Hepatocyte (in vitro differentiated cells): ENCODE data around the gene COL4A3. TPM values are rescaled to one million over a fixed set of nuclear protein-coding genes. Genes with fewer than 3 reads are reported as not detected.

ENCODE experiments used
- DNase-seq: peaks from one replicate; pipeline ENCODE4 v3.0.0-alpha.2; 2016; ENCODE audit warnings: low spot score
- H2AFZ ChIP-seq: fragments of 200-600 bp; sonication (generic); 2 replicates; pipeline ENCODE4 v1.6.0; 2016; ENCODE audit warnings: antibody characterized with exemption, mild to moderate bottlenecking
- H3K27ac ChIP-seq: fragments of 200-600 bp; sonication (generic); 2 replicates; pipeline ENCODE4 v1.5.1; 2016; ENCODE audit warnings: mild to moderate bottlenecking
- H3K27me3 ChIP-seq: fragments of 200-600 bp; sonication (generic); 2 replicates; pipeline ENCODE4 v1.6.1; 2016
- H3K36me3 ChIP-seq: fragments of 200-600 bp; sonication (generic); replicated peaks from 2 replicates; pipeline ENCODE4 v1.5.1; 2016; ENCODE audit warnings: low read depth; ENCODE audit not compliant: insufficient read depth
- H3K4me1 ChIP-seq: fragments of 200-600 bp; sonication (generic); 2 replicates; pipeline ENCODE4 v1.5.1; 2016; ENCODE audit warnings: mild to moderate bottlenecking, moderate library complexity; ENCODE audit not compliant: insufficient read depth
- H3K4me2 ChIP-seq: fragments of 200-600 bp; sonication (generic); 2 replicates; pipeline ENCODE4 v1.6.0; 2016
- H3K4me3 ChIP-seq: fragments of 200-600 bp; sonication (generic); 2 replicates; pipeline ENCODE4 v1.5.1; 2016; ENCODE audit warnings: mild to moderate bottlenecking
- H3K79me2 ChIP-seq: fragments of 200-600 bp; sonication (generic); 2 replicates; pipeline ENCODE4 v1.6.0; 2017; ENCODE audit warnings: mild to moderate bottlenecking
- H3K9me2 ChIP-seq: fragments of 200-600 bp; sonication (generic); replicated peaks from 2 replicates; pipeline ENCODE4 v1.6.0; 2017; ENCODE audit warnings: mild to moderate bottlenecking; ENCODE audit not compliant: insufficient read depth
- H3K9me3 ChIP-seq: fragments of 200-600 bp; sonication (generic); 2 replicates; pipeline ENCODE4 v1.5.1; 2016; ENCODE audit warnings: low read depth, mild to moderate bottlenecking
- H4K20me1 ChIP-seq: fragments of 200-600 bp; sonication (generic); 2 replicates; pipeline ENCODE4 v1.6.0; 2016; ENCODE audit warnings: mild to moderate bottlenecking; ENCODE audit not compliant: insufficient read depth, poor library complexity, severe bottlenecking
- CTCF ChIP-seq: fragments of 200-600 bp; sonication (generic); IDR thresholded peaks from 2 replicates; pipeline ENCODE4 v1.5.1; 2016; ENCODE audit warnings: antibody characterized with exemption, mild to moderate bottlenecking; ENCODE audit not compliant: poor library complexity
- EZH2 ChIP-seq: fragments of 200-600 bp; sonication (generic); IDR thresholded peaks from 2 replicates; pipeline ENCODE4 v1.6.1; 2016; ENCODE audit warnings: antibody characterized with exemption, mild to moderate bottlenecking, borderline replicate concordance
- EZH2phosphoT487 ChIP-seq: fragments of 200-600 bp; sonication (generic); IDR thresholded peaks from one replicate; pipeline ENCODE4 v1.6.1; 2018; ENCODE audit warnings: antibody characterized with exemption, mild to moderate bottlenecking, low read depth, moderate library complexity; ENCODE audit not compliant: unreplicated experiment, severe bottlenecking
- WGBS: methylation state at CpG from one replicate; pipeline ENCODE4 v1.1.6; 2016; ENCODE audit warnings: low lambda C conversion rate; ENCODE audit errors: missing lambda C conversion rate; 5-methylcytosine and 5-hydroxymethylcytosine counted together
- polyA plus RNA-seq: library from polyadenylated mRNA; unstranded; fragments of >200 nt; fragmentation: Nextera tagmentation; extraction: Ambion mirVana; gene quantifications from 2 replicates; pipeline ENCODE4 v1.2.1, GENCODE V29; 2016
- total RNA-seq: library from RNA; depleted of rRNA; stranded (reverse); fragments of >200 nt; gene quantifications from 2 replicates; pipeline ENCODE4 v1.2.3, GENCODE V29; 2014

The COL4A3 gene
- total and polyA plus RNA-seq, 2 experiments from 2014 or later: 0.50 TPM; not detected in 1

DNA sequence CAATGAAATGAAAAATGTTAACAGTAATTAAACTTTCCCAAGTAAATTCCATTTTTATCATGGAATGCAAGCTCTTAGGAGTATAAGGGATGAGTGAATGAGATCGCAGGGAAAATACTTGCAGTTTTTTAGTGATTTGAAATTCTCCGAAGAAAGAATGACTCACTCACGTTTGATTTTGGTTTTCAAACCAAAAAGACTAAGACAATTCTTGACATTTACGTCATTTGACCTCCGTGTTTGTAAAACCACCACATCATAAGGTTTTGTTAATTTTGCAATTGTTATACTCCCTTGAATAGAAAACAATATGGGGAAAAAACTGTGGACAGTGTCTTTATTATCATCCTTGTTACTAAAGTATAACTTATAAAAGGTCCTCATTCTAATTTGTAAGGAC, 29.8 kb upstream of the COL4A3 start:
- Histone ChIP-seq H3K27ac (no peak overlapping the region), H3K9me3 (no peaks in the 10 kb centered on the region), H2AFZ (no peak overlapping the region), H3K4me2 (no peak overlapping the region), H3K9me2 (no peaks in the 10 kb centered on the region), H3K4me3 (no peak overlapping the region), H3K27me3 (no peaks in the 10 kb centered on the region), H3K79me2 (no peaks in the 10 kb centered on the region), H3K4me1 (no peaks in the 10 kb centered on the region), H3K36me3 (no peaks in the 10 kb centered on the region), H4K20me1 (no peaks in the 10 kb centered on the region)
- 87% methylated on average over 5 of the region's 5 CpGs for WGBS
- TF ChIP-seq EZH2: no peak
- TF ChIP-seq CTCF: no peak
- no peak for TF ChIP-seq EZH2phosphoT487
- DNase-seq: no peak

DNA sequence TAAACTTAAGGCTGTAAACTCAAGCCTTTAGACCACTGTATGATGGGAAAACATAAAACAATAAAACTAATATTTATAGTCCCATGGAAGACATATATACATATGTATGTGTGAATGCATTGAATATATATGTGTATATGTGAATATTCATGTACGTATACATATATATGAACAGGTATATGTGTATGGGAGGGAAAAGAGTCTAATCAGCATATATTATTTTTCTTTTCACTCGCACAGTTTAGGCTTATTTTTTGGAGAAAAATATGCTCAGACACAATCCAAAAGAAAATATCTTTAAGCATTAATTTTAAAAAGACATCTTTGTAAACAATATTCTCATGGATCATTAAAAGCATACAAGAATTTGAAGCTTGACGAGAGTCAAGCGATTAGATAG, 23.1 kb upstream of the COL4A3 start:
- H3K4me3 ChIP-seq: no peak overlapping the region
- TF ChIP-seq EZH2phosphoT487 (no peak), CTCF (no peak), EZH2 (no peak)

DNA sequence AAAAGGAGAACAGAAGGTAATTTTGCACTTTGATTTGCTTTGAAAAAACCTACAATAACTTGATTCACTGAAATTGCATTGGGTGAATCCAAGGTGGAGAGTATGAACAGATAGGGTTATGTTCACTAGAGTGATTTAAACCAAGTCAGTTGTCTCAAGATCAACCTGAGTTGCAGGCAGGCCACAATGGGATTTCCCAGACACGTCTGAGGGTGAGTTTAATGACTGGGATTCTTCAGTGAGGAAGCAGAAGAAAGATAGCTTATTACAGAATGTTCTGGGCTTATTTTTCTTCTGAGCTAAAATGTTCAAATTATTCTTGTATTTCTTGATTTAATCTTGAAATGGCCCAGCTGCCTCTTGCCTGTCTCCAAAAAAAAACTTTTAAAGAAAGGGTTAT, 20.5 kb upstream of the COL4A3 start:
- H3K9me2 ChIP-seq: no peaks in the 10 kb centered on the region
- no peaks in the 10 kb centered on the region for H3K36me3 ChIP-seq
- no peaks in the 10 kb centered on the region for H3K9me3 ChIP-seq
- no peak overlapping the region for H3K27ac ChIP-seq
- no peaks in the 10 kb centered on the region for H4K20me1 ChIP-seq
- no peaks in the 10 kb centered on the region for H3K79me2 ChIP-seq
- H3K4me1 ChIP-seq: no peaks in the 10 kb centered on the region
- no peaks in the 10 kb centered on the region for H3K27me3 ChIP-seq
- no peak overlapping the region for H3K4me3 ChIP-seq
- no peak overlapping the region for H3K4me2 ChIP-seq
- TF ChIP-seq EZH2phosphoT487: no peak
- no peak for TF ChIP-seq EZH2
- TF ChIP-seq CTCF: no peak
- DNase-seq: no peak
- 57% methylated on average over 1 of the region's 1 CpG for WGBS
- H2AFZ ChIP-seq: no peak overlapping the region

More for the DNA sequence above, 23.1 kb upstream of the COL4A3 start:
- no peaks in the 10 kb centered on the region for H4K20me1 ChIP-seq
- no peak overlapping the region for H3K4me2 ChIP-seq
- H3K27me3 ChIP-seq: no peaks in the 10 kb centered on the region
- no peaks in the 10 kb centered on the region for H3K79me2 ChIP-seq
- no peaks in the 10 kb centered on the region for H3K4me1 ChIP-seq
- H2AFZ ChIP-seq: no peak overlapping the region
- DNase-seq: no peak
- no peak overlapping the region for H3K27ac ChIP-seq
- H3K9me2 ChIP-seq: no peaks in the 10 kb centered on the region
- H3K9me3 ChIP-seq: no peaks in the 10 kb centered on the region
- 96% methylated on average over 4 of the region's 4 CpGs for WGBS
- H3K36me3 ChIP-seq: no peaks in the 10 kb centered on the region

- Histone ChIP-seq H3K4me2 (no peak overlapping the region), H2AFZ (no peak overlapping the region), H3K27me3 (no peaks in the 10 kb centered on the region), H3K9me3 (no peaks in the 10 kb centered on the region), H3K79me2 (no peaks in the 10 kb centered on the region), H3K36me3 (no peaks in the 10 kb centered on the region), H3K9me2 (no peaks in the 10 kb centered on the region), H4K20me1 (no peaks in the 10 kb centered on the region), H3K27ac (no peak overlapping the region), H3K4me1 (no peaks in the 10 kb centered on the region), H3K4me3 (no peak overlapping the region)
- TF ChIP-seq EZH2: no peak
- no peak for DNase-seq
- 95% methylated on average over 6 of the region's 6 CpGs for WGBS
Observed at GRCh38 chr2:227146456-227146855, 18.0 kb upstream of the COL4A3 start.
